Middle frontal gyrus (tissue), 1 donor: ENCODE data around the gene CREB5.

Experiments
- DNase-seq: peaks from one replicate; pipeline ENCODE4 v3.0.0-alpha.2; 2015; ENCODE audit warnings: low spot score; ENCODE audit errors: extremely low spot score

CREB5 gene

DNA sequence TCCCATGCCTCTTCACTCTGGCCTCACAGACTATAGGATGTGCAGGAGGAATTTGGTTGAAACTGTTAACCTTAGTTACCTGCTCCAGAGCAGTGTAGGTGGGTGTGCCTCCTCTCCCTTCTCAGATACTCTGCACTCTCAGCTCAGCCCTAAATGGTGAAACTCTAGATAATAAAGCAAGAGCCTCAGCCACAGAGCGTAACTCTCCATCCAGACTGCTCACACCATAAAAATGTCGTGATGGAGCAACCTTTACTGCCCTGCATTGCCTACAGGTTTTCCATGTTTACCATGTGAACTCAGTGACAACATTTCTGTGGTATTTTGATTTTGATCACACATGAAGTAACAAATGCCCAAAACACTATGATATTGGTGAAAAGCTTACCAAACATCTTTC lies 227.7 kb downstream of the CREB5 start:
- DNase-seq: no peak

DNA sequence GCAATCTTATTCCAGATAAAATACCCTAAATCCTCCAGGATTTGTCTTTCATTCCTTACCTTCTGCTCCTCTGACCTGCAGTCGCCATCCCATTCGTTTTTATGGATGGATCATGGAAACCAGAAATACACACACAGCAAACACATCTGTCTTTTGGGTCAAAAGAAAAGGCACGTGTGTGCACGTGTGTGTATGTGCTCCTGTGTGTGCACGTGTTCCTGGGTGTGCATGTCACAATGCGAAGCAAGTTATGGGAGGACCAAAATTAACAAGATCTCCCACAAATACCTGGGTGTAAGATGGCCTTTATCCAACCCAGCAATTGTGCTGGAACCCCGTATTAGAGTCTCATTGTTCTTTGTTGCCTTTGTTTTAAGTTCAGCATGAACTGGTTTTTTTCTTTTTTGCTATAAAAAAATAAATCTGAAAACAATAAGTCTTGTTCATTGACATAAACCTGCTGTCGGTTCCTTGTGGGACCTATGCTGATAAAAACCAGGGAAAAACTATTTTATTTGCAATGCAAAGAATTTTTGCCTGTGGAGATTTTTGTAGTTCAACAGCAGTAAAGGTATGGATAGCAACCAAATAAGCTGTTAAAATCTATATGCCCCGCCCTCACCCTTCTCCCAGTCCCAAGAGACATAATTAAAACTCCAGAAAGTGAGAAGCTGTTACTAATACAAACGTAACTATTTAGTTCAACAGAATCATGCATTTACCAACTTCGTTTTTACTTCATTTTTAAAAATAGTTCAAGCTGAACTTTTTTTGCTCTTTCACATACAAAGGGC lies 229.6 kb downstream of the CREB5 start:
- no peak for DNase-seq

DNA sequence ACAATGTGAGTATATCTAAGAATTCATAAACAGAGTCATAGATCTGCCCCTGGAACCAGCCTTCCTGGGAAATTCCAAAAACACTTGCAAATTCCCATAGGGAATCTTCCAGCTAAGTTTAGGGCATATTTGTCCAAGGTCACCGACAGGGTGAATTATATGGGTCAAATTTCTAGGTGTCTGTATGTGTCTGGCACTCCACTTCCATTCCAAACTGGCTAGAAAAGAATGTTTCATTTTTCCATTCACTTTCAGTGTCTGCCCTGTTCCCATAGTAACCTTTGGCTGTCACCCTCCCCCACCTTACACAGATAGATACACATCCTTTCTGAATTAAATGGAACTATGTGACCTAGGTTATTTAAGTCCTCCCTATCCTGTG lies 230.9 kb downstream of the CREB5 start:
- DNase-seq: no peak

DNA sequence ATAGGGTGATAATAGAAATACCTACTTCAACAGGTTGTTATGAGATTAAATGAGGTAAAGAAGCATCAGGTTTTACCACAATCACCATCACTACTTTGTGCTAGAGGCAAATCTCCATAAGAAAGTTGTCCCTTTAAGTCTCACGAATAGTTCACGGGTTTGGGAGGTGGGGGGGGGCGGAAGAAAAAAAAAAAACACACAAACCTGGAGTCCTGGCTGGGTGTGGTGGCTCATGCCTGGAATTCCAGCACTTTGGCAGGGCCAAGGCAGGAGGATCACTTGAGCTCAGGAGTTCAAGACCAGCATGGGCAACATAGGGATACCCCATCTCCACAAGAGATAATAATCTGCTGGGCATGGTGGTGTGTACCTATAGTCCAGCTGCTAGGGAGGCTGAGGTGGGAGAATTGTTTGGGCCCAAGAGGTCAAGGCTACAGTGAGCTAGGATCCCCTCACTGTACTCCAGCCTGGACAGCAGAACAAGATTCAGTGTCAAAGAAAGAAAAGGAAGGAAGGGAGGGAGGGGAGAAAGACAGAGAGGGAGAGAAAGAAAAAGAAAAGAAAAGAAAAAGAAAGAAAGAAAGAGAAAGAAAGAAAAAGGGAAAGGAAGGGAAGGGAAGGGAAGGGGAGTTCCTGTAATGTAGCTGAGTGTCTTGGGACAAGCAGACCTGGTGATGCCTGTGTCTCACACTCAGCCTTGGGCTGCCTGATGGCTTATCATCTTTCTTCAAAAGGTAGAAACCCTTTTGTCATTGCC lies 231.4 kb downstream of the CREB5 start:
- no peak for DNase-seq

DNA sequence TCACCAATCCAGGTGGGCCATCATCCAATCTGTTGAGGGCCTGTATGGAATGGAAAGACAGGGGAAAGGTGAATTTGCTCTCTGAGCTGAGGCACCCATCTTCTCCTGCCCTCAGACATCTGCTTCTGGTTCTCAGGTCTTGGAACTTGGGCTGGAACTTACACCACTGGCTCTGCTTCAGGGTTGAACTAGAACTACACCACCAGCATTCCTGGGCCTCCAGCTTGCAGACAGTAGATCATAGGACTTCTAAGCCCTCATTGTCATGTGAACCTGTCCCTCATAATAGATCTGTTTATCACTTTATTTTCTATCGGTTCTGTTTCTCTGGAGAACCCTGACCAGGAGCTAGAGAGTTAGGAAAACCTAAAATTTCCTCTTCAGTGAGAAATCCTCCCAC lies 233.5 kb downstream of the CREB5 start:
- DNase-seq: no peak

DNA sequence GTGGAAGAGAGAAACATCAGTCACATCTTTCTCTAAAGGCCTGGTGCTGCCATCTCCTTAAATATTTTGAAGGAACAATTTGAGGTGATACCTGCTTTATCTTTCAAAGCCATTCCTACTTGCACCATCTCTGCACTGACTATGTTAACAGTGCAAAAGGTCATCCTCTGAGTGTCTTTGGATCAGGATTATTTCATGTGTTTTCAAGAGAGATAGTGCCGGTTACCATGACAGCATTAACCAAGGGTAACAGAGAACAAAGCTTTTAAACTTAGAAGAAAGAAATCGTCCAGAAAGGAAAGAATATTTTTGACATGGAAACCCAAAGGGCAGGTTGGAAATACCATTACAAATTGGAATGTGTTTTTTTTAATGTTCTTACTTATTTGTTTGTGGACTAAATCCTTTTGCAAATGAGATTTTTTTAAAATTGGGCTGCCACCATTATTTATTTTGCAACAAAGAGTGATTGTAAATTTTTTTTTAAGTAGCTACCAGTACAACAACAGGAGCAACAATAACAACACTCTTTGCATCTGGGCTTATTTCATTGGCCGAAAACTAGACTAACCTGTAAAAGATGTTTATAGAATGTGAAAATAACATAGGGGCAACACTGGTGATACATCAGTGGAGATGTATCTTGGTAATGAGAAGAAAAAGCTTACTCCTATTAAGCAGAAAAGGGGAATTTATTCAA lies 234.2 kb downstream of the CREB5 start:
- no peak for DNase-seq

DNA sequence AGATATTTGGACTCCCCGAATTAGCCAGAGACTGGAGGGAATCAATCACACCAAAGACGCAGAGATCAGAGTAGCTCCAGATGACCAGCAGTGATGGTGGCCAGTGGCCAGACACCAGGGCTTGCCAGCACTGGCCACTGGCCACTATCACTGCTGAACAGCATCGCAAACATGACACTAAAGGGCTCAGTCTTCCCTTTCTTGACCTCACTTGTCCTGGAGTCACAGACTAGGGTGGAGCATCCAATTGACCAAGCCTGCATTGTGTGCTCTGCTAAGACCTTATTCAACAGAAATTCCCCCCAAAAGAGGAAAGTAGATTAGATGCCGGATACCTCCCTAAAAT lies 234.7 kb downstream of the CREB5 start:
- no peak for DNase-seq

DNA sequence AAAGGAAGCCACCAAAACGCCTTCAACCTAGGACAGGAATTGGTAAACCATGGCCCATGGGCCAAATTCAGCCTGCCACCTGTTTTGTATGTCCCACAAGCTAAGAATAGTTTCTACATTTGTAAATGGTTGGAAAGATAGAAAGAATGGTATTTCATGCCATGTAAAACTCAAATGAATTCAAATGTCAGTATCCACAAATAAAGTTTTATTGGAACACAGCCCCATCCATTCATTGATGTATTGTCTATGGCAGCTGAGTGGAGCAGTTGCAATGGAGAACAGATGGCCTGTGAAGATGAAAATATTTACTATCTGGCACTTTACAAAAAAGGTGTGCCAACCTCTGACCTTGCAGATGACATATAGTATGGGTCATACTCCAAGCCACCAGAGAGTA lies 236.9 kb downstream of the CREB5 start:
- DNase-seq: no peak

DNA sequence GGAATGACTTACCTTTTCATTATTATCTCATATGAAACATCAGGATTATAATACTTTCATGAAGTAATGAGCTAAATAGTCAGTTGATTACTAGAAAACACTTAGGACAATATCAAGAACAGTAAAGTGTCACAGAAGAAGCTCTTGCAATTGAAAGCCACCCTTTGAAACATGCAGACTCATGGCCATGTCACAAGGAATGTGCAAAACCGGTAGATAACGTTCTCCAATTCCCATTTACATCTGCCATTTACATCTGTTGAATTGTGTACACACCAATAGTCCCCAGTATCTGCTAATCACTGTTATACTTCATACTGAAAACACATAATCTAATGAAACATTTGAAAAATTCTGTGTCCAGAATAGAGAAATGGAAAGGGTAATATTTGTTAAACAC lies 237.5 kb downstream of the CREB5 start:
- DNase-seq: no peak

DNA sequence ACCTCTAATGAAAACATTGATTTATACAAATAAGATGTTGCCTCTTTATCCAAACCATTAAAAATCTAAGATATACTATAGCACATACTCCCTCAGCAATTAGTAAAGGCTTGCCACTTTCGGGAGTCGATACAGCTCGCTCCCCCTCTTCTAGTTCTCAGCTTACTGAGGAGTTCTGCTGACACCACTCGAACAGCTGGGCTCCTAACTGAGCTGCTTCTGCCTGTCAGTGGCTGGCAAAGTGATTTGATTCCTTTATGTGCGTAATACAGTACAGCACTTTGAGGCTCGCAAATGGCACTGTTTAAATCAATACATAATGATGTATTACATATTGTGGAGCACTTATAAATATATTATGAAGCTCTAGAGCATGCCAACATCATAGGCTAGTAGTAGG lies 241.8 kb downstream of the CREB5 start:
- DNase-seq: no peak

DNA sequence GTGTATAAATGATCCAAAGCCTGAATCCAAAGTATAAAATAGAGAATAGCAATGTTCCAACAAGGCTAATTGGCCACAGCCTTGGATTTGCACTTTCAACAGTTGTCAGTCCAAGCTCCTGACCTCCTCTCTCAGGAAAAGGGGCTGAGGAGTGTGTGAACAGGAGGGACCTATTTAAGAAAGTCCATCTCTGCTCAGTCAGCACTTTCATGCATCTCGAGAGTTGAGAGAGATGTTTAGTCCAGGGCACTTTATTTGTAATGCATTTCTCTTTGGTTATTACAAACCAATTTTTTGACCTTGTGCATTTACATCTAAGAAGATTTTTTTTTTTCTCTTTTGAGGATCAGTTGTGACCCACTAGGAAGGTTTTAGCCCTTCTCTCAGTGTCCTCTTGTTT lies 244.2 kb downstream of the CREB5 start:
- DNase-seq: no peak

DNA sequence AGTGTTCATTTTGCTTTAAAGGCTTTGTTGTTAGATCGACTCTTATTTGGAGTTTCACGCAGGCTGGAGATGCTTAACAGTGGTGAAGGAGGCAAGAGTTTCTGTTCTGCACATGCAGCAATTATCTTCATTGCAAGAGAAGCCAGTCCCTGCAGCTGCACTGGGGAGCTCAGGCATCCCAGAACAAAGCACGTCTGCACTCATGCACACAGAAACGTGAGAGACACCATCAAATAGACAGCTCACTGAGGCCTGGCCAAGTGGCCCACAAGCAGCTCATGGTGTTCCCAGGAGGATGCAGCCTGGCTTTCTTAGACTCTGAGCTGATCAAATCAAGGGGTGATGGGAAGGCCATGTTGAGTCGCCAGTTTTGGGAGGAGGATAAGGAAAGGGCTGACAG lies 246.1 kb downstream of the CREB5 start:
- no peak for DNase-seq

DNA sequence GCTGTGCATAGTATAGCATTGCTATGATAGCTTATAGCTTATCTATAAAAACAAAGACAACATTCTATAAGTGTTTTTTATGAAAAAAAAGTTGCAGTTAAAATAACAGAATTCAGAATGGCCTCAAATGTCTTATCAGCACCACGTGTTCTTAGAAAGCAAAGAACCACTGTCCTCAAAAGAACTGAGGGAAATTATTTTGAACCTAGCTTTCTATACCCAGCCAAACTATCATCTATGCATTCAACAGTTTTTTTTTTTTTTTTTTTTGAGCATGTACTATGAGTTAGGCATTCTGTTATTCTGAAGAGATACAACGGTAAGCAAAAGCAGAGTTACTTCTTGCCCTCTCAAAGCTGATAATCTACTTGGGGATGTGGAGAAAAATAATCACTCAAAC lies 247.8 kb downstream of the CREB5 start:
- no peak for DNase-seq

DNA sequence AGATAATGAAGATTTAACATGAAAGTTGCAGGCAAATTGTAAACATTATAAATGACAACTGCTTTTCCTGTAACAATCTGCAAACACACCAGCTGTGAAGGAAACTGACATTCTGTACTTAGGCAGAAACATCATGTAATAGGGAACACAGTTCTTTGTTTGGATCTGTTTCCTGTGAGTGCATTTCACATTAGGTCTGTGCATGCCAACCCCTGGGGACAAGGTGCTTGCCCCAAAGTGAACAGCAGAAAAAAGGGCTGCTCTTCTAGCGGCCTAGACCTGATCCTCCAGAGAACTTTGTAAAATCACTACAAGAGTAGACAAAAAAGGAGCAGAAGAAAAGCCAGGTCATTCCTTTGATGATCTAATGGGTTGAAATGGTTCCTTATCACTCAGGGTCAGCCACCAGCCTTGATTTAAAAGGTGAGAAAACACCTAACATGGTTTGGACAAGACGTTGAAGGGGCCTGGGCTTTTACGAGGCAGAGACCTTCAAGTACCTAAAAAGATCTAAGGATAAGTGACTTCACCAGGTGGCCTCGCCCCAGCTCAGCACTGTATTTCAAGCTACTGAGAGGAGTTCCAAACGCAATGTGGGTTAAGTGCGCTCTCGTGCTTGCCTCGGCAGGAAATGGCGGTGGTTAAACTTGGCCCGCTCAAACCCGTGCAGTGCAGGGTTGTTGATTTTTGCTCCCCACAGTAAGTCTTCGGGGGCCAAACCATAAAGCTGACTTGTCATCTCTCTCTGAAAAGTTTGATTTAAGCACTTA lies 249.7 kb downstream of the CREB5 start:
- DNase-seq: no peak

DNA sequence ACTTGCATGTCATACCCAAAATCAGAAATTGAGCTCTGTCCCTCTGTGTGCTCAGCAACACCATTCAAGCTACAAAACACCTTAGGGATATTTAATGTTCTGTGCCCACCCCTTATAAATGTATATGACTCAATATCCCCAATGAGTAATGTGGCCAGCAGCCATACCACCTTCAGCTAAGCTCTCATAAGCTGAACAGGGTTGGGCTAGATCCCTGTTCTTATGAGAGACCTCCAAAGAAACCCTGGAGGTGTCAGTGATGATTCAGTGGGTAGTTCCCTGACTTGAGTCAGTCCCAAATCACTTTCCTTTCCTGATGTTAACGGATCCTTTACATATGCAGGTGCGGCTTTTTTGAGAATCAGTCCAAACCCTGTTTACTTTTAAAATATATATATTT lies 253.8 kb downstream of the CREB5 start:
- DNase-seq: no peak

DNA sequence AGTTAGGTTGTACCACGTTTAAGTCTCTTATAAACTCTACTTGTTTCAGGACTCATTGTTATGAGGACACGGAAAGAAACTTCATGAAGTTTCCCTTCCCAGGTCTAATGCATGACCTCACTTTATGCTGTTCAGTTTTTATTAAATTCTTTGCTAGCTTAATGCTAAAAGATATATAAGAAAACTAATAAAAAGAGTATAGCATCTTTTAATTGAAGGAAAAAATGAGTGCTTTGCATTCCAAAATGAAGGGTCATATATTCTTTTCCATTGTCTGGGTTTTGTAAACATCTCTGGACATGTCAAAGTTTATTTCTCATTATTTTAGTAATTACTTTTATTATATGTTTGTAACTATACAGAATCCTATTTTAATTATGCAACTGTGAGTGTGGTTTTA lies 255.8 kb downstream of the CREB5 start:
- DNase-seq: no peak

DNA sequence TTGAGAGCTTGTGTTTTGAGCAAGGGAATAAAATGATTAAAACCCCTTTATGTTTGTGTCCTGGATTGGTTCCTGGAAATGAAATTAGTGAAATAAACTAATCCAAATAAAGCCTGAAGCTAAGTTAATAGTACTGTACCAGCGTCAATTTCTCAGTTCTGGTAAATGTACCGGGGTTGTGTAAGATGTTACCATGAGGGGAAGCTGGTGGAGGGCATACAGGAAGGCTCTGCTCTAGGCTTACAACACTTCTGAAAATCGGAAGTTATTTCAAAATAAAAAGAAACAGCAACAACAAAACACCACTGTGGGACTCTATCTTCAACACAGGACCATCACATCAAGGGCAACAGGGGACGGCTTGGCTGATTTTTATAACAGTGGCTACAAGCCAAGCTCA lies 257.0 kb downstream of the CREB5 start:
- DNase-seq: no peak

DNA sequence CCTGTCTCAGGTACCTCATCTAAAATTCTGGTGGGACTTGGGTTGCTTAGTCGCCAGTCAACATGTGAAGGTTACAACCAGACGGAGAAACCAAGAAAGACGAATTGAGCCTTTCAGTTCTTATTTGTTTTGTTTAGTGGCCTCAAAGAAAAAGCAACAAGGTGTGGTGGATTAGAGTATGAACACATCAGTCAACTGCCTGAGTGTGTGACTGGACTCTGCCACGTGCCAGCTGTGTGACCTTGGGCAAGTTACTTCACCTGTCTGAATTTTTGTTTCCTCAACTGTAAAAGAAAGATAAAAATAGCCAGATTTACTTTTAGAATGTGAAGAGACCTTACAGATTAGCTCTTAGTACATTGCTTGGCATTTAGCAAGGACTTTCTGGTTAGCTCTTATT lies 259.2 kb downstream of the CREB5 start:
- no peak for DNase-seq

DNA sequence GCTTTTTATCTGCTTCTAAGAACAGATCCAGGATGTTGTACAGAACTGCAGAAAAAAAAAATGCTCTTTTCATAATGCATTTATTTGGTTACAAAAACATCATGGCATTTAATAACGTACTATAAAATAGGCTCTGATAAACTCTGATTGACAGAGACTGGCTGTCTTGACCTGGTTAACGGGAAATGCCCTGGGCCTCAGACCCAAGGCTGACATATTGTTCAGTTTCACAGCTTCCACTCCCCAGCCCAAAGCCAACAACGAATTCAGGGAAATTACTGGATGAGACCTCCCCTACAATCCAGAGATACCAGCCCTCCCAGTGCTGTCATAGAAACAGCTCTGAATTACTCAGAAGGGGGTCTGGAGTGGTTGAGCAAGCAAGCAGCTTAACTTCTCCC lies 260.1 kb downstream of the CREB5 start:
- DNase-seq: no peak

DNA sequence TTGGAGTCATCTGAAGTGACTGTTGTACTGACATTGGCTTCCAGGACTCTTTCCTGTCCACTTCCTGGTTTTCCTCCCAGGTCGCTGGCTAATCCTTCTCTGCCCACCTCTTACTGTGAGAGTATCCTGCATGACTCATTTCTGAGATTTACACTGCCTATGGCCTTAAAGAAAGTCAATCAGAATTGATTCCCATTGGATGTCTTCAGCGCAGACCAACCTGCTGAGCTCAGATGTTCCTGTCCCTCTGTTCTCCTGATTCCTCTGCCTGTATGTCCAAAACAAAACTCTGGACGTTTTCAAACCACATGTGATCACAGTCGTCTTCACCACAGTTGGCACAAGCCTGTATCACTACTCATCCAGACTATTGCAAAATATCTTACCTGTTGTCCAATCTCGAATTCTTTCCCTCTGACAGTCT lies 262.1 kb downstream of the CREB5 start:
- DNase-seq: no peak

DNA sequence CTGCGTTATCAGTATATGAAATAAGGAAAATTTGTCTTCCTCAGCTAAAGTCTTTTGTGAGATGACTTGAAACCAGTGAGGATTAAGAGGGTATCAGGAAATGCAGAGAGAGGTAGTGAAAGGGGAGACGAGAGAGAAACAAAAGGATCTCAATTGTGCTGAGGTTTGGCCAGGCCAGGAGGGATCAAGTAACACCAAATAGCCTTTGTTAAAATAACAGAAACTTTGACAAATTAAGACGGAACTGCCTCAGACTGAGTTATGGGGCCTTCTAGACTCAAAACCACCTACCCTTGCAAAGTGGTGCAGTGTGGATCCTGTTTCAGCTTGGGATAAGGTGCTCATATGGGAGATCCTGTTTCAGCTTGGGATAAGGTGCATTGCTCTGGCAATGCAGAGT lies 263.1 kb downstream of the CREB5 start:
- DNase-seq: no peak

DNA sequence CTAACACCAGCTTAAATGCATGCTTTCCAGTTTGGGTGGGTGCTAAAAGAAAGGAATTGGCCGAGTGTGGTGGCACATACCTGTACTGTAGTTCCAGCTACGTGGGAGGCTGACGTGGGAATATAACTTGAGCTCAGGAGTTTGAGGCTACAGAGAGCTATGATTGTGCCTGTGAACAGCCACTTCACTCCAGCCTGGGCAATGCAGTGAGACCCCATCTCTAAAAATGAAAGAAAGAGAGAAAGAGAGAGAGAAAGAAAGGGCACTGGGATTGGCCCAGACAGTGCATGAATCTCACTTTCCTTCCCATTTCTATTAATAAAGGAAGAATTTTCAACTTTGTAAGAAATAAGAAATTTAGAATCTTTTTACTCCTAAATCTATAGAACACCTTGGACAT lies 265.4 kb downstream of the CREB5 start:
- DNase-seq: no peak
